ENCODE results near the gene B3GAT1. TPM values are rescaled to one million over a fixed set of nuclear protein-coding genes. Genes with fewer than 3 reads are reported as not detected.

Gene B3GAT1
- total RNA-seq, 1 donor = not detected

DNA sequence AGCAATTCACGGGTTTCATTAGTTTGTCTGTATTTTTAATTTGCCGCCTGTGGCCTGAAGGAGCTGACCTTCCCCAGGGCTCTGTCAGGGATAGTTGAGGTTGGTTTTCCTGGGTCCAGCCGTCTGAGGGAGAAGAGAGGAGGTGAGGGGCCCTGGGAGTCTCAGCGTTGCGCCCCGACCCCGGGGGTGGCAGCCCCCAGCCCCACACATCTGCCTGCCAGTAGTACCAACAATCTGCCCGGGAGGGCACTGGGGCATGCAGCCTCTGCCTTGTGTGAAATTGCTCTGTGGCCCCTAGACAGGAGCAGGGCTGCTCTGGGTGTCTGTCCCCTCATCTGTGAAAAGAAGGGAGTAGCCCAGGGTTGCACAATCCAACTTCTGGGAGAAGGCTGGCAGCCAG is 6.6 kb downstream of the B3GAT1 start:
- no peak overlapping the region for H3K4me3 ChIP-seq (ENCODE audit: low read depth, low read length)
- DNase-seq (ENCODE audit: low read depth) = no peak
- TF ChIP-seq, protein P1, sequence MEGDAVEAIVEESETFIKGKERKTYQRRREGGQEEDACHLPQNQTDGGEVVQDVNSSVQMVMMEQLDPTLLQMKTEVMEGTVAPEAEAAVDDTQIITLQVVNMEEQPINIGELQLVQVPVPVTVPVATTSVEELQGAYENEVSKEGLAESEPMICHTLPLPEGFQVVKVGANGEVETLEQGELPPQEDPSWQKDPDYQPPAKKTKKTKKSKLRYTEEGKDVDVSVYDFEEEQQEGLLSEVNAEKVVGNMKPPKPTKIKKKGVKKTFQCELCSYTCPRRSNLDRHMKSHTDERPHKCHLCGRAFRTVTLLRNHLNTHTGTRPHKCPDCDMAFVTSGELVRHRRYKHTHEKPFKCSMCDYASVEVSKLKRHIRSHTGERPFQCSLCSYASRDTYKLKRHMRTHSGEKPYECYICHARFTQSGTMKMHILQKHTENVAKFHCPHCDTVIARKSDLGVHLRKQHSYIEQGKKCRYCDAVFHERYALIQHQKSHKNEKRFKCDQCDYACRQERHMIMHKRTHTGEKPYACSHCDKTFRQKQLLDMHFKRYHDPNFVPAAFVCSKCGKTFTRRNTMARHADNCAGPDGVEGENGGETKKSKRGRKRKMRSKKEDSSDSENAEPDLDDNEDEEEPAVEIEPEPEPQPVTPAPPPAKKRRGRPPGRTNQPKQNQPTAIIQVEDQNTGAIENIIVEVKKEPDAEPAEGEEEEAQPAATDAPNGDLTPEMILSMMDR (IDR thresholded peaks at IDR 0.05; ENCODE audit: insufficient read depth, low read depth, low read length) = no peak

DNA sequence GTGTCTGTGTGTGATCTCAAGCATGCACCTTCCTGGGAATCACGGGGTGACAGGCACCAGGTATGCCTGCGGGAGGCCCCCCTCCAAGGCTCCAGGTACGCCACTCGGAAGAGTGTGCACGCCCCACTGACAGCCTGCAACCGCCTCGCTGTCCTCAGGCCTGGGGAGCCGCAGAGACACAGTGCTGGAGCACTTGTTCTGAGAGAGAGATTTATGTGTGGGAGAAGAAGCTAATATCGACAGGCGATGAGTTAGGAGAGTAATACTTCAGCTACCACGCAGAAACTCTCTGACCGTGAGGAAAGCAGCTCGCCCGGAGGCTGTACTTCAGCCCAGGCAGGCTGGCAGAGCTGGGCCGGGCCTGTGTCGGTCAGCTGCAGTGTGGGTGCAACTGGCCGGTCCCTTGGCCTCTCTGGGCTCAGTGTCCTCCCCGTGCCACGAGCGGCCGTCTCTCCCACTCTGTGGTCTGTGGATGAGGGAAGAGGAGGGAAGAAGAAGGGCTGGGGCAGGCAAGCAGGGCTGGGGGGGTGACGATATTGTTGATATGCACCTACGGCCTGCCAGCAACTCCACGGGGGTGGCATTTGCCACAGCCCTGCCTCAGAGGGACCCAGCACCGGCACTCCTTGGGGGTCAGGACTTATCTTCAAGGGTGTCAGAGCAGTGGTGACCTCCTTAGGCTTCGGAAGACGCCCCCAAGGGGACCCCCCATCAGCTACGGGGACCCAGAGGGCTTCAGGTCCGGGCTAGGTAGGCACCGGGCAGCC is 7.3 kb downstream of the B3GAT1 start:
- TF ChIP-seq, protein P1 (IDR thresholded peaks at IDR 0.05; ENCODE audit: insufficient read depth, low read depth, low read length) = no peak
- H3K4me3 ChIP-seq (ENCODE audit: low read depth, low read length) = no peak overlapping the region
- no peak for DNase-seq (ENCODE audit: low read depth)

DNA sequence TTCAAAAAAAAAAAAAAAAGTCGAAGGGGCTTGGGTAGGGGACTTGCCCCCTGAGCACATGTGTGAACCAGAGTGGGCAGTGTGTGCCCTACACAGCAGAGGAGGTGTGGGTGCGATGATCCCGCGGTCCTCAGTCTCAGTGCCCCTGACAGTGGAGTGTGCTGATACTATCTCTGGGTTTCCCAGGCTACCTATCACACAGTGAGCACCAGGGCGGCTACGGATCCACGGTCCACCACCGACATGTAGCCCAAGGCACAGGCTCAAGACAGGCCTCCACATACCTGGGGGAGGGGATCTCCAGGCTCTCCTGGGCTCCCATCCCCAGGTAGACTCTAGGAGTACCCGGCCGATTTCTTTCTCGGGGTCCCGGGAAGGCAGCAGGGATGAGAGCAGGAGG is 9.1 kb downstream of the B3GAT1 start:
- TF ChIP-seq, protein P1 (IDR thresholded peaks at IDR 0.05; ENCODE audit: insufficient read depth, low read depth, low read length) = no peak
- no peak overlapping the region for H3K4me3 ChIP-seq (ENCODE audit: low read depth, low read length)
- DNase-seq (ENCODE audit: low read depth) = no peak

DNA sequence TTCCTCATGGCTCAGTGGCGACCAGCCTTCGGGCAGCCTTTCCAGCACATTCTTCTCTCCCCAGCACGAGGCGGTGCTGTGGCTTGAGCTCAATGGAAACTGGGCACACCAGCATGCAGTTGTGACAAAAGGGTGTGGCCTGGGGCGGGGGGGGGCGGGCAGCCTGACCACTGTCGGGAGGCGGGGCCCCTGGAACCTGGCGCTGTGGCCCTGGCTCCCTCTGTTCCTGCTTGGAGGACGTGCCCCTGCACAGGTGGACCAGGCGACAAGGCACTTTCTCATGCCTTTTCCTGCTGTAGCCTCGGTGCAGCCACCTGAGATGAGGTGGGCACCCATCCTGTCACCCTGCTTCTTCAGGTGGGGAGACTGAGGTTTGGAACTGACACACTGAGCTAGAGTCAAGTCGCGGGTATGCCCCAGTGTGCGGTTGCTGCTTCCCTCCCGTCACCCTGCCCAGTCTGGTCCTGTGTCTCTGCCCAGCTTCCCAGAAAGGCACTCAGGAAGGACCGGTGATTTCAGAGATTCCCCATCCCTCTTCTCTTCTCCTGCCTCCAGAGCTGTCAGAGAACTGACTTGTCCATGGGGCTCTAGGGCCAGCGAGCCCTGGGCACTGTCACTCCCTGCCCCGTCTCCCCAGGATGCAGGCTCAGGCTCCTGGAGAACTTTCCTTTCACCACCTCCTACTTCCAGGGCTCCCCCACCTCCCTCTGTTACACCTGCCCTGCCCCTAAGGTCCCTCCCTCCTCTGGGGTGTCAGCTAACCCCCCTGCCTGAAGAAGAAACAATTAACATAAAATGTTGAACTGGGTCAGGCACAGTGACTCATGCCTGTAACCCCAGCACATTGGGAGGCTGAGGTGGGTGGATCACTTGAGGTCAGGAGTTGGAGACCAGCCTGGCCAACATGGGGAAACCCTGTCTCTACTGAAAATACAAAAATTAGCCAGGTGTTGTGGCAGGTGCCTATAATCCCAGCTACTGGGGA is 9.9 kb downstream of the B3GAT1 start:
- TF ChIP-seq, protein P1 (IDR thresholded peaks at IDR 0.05; ENCODE audit: insufficient read depth, low read depth, low read length) = no peak
- H3K4me3 ChIP-seq (ENCODE audit: low read depth, low read length) = no peak overlapping the region
- no peak for DNase-seq (ENCODE audit: low read depth)

DNA sequence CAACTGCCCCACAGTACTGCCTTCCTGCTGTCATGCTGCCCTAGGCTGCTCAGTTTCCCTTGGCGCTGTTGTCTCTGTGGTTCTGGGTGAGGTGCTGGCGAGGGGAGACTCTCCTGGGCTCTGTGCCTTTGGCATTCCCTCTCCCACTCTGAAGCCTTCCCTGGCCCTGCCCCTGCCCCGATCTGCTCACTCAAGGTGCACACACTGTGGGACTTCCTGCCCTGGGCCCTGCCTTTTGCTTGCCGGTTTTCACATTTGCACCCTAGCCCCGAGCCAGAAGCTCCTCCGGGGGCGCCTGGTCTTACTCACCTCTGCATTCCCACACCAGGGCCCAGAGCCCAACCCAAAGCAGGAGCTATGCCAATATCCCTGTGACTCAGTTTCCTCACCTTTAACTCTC is 12.0 kb downstream of the B3GAT1 start:
- no peak for DNase-seq (ENCODE audit: low read depth)
- TF ChIP-seq, protein P1 (IDR thresholded peaks at IDR 0.05; ENCODE audit: insufficient read depth, low read depth, low read length) = no peak
- H3K4me3 ChIP-seq (ENCODE audit: low read depth, low read length) = no peak overlapping the region

DNA sequence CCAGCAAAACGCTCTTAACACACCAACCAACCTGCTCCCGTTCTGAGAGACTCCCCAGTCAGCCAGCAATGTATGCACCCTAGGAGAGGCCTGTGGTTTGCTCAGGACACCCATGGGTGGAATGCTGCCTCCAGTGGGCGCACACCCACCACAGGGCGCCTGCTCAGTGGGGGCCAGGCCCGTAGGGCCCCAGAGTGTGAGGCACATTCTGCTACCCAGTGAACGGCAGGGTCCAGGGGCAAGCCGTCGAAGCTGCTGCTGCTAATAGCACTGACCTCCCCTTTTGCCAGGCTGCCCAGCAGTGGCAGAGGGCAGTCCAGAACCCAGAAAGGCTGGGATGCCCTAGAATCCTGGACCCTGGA is 12.8 kb downstream of the B3GAT1 start:
- no peak overlapping the region for H3K4me3 ChIP-seq (ENCODE audit: low read depth, low read length)
- TF ChIP-seq, protein P1 (IDR thresholded peaks at IDR 0.05; ENCODE audit: insufficient read depth, low read depth, low read length) = no peak
- DNase-seq (ENCODE audit: low read depth) = no peak
